ENCODE results near the gene AKAP8L. TPM values are rescaled to one million over a fixed set of nuclear protein-coding genes. Genes with fewer than 3 reads are reported as not detected.

The AKAP8L gene
- total and polyA plus RNA-seq, 12 donors: 48.3 to 652 (median 131) TPM

DNA sequence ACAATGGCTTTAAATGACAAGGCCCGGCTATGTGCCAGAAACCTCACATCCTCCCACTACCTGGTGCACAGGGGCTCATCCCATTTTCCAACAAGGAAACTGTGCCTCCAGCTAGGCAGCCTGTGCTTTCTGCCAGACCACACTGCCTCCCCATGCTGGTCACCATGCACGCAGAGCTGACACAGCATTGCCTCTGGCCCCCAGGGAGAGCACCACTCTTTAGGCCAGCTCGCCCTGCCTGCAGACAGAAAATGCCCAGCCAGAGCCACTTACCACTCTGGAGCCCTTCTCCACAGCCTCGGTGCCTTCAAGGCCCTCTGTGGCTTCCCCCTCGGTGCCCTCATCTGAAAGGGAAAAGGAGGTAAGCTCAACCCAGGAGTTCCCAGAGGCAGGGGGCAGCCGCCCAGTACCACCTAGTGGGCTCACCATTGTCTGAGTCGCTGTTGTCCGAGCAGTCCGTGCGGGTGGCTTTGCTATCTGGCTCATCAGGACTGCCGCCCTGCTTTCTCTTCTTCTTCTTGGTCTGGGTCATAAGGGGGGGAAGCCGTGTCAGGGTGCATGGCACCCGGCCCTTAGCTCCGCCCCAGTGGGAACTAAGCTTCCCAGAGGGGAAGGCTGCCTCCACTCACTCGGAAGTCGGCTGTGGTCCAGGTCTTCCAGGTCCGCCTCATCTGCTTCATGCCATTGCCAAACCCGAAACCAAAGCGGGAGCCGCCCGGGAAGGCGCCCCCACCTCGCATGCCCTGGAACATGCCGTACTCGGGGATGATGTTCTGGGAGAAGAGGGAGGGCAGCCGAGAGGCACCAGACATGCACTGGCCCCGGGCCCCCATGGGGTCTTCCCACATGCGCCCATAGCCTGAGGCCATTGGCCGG is 18.0 kb downstream of the AKAP8L start:
- H3K36me3 ChIP-seq (replicated peaks in 1 of 2): peaks cover 0 to 78% of the 10 kb centered on the region in 2 donors
- H3K4me1 ChIP-seq (replicated peaks in 1 of 2): peaks cover 9 to 40% of the 10 kb centered on the region in 2 donors
- intact Hi-C loops (cut with DNase I): no loop called here
- no peaks in the 10 kb centered on the region for H3K27me3 ChIP-seq
- TF ChIP-seq POLR2A (IDR thresholded peaks at IDR 0.05) (no peak), CTCF (IDR thresholded peaks at IDR 0.05) (no peak)
- no peak overlapping the region for H3K4me3 ChIP-seq
- H3K27ac ChIP-seq: peak overlapping the region in 1 of 5 donors; percentile 48
- WGBS, 4 donors: 81 to 86% (median 84%) methylated on average over 16 to 29 of the region's 29 CpGs
- peak in 1 of 7 donors; percentile 20 for DNase-seq
- H3K9me3 ChIP-seq (replicated peaks in 1 of 3): no peaks in the 10 kb centered on the region

- peak in 1 of 7 donors; percentile 14 for DNase-seq
- intact Hi-C loops (cut with DNase I): no loop called here
- Histone ChIP-seq H3K27ac (peak overlapping the region in 1 of 5 donors; percentile 58), H3K36me3 (replicated peaks in 1 of 2) (peaks cover 0 to 86% of the 10 kb centered on the region in 2 donors), H3K4me1 (replicated peaks in 1 of 2) (peaks cover 5 to 31% of the 10 kb centered on the region in 2 donors), H3K27me3 (no peaks in the 10 kb centered on the region), H3K4me3 (no peak overlapping the region), H3K9me3 (replicated peaks in 1 of 3) (no peaks in the 10 kb centered on the region)
- 90 to 94% (median 93%) methylated on average over 11 to 14 of the region's 14 CpGs for WGBS, 4 donors
- TF ChIP-seq POLR2A (IDR thresholded peaks at IDR 0.05) (no peak), CTCF (IDR thresholded peaks at IDR 0.05) (no peak)
Observed at GRCh38 chr19:15399635-15400034, 19.2 kb downstream of the AKAP8L start.

GRCh38 chr19:15399234-15399515 is 19.6 kb downstream of the AKAP8L start:
- peak overlapping the region in 1 of 5 donors; percentile 58 for H3K27ac ChIP-seq
- no peaks in the 10 kb centered on the region for H3K9me3 ChIP-seq (replicated peaks in 1 of 3)
- intact Hi-C loops (cut with DNase I): no loop called here
- no peak for TF ChIP-seq POLR2A (IDR thresholded peaks at IDR 0.05)
- TF ChIP-seq CTCF (IDR thresholded peaks at IDR 0.05): no peak
- H3K4me1 ChIP-seq (replicated peaks in 1 of 2): peaks cover under 1 to 27% of the 10 kb centered on the region in 2 donors
- no peak for DNase-seq
- no peaks in the 10 kb centered on the region for H3K27me3 ChIP-seq
- H3K4me3 ChIP-seq: no peak overlapping the region
- peaks cover 0 to 91% of the 10 kb centered on the region in 2 donors for H3K36me3 ChIP-seq (replicated peaks in 1 of 2)
- 74 to 87% (median 80%) methylated on average over 4 to 8 of the region's 8 CpGs for WGBS, 4 donors

DNA sequence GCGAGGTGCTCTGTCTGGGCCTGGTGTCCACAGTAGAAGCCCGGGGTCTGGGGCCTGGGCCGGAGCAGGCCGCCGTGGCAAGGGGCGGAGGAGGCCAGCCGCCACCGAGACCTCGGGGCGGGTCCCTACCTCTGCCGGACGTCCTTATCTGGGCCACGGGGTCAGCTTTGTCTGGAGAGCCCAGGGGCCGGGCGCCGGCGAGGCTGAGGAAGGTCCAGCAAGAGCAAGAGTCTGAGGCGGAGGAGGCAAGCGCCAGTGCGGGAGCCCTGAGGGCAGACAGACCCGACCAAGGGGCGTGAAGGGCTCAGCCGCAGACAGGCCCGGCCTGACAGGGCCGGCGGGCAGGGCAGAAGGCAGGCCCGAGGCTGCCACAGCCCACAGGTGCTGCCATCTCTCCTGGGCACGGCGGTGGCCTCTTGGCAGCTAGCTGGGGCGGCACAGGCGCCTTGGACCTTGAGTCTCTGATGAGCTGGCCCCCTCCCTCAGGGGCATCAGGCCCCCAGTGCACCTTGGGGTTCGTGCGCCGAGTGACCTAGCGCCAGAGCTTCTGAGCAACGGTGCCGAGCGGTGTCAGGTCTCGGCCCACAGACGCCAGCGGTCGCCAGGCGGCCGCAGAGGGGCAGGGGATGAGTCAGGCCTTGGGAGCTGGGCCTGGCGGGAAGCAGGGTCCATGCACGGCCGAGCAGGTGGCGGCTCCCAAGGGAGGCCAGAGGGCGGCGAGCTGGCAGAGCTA is 20.1 kb downstream of the AKAP8L start:
- WGBS, 4 donors: 73 to 88% (median 77%) methylated on average over 8 to 50 of the region's 50 CpGs
- Histone ChIP-seq H3K36me3 (replicated peaks in 1 of 2) (peaks cover 0 to 96% of the 10 kb centered on the region in 2 donors), H3K4me1 (replicated peaks in 1 of 2) (peaks cover 0 to 22% of the 10 kb centered on the region in 2 donors), H3K9me3 (replicated peaks in 1 of 3) (no peaks in the 10 kb centered on the region), H3K27me3 (no peaks in the 10 kb centered on the region), H3K4me3 (no peak overlapping the region), H3K27ac (peak overlapping the region in 2 of 5 donors; percentile 49 to 58)
- peak in 6 of 7 donors; percentile 67 to 79 (median 73) for DNase-seq
- intact Hi-C loops (cut with DNase I): no loop called here
- peak in 2 of 6 experiments; percentile 19 to 28 for TF ChIP-seq CTCF (IDR thresholded peaks at IDR 0.05)
- TF ChIP-seq POLR2A (IDR thresholded peaks at IDR 0.05): no peak
